HCT116 (cell line): ENCODE results near the gene LAMC3. TPM values are rescaled to one million over a fixed set of nuclear protein-coding genes. Genes with fewer than 3 reads are reported as not detected.

Source experiments
- ATAC-seq: fragments of 200-7000 bp; cut with Tn5 transposase; 2 replicates; pipeline ENCODE4 v1.9.1; 2020; ENCODE audit warnings: mild to moderate bottlenecking, moderate library complexity
- BruUV-seq: library from RNA; stranded (reverse); fragments of 400-500 nt; replicated peaks from 2 replicates; lab custom pipeline; 2021; lab: Mats Ljungman, UMichigan
- CTCF ChIA-PET: fragments of 300-600 bp; sonication (Branson Sonifier 250); formaldehyde crosslinking; loops from one replicate; lab custom pipeline; 2021; ENCODE audit warnings: antibody characterized with exemption; lab: Charles Lee
- POLR2A ChIA-PET: fragments of 300-600, 350-600 bp; sonication (Branson Sonifier 250); formaldehyde crosslinking; loops from one replicate; lab custom pipeline; 2021; ENCODE audit warnings: antibody characterized with exemption; lab: Charles Lee
- RAD21 ChIA-PET, 2 experiments: fragments of 300-600 bp; sonication (Branson Sonifier 250); formaldehyde crosslinking; loops; one replicate each; lab custom pipeline; 2023; ENCODE audit warnings: low total read pairs in 2 of 2; ENCODE audit not compliant: uncharacterized antibody in 2 of 2, unreplicated experiment in 2 of 2, low non-redundant PET in 1 of 2; lab: Charles Lee
- DNase-seq: peaks from one replicate; pipeline ENCODE4 v3.0.0-alpha.2; 2010; ENCODE audit warnings: low read depth, low spot score
- H2AFZ ChIP-seq: fragments of 200-600 bp; shearing (Covaris generic), sonication (generic); 2 replicates; pipeline ENCODE4 v1.6.1; 2017; ENCODE audit warnings: low read depth, mixed run types, mixed read lengths, antibody characterized with exemption, low read length; ENCODE audit not compliant: poor library complexity, severe bottlenecking
- H3K27ac ChIP-seq: 2 replicates; pipeline ENCODE4 v1.5.1; 2012; ENCODE audit warnings: low read depth, low read length
- H3K27me3 ChIP-seq: fragments of 200-600 bp; sonication (generic); 2 replicates; pipeline ENCODE4 v1.6.1; 2016; ENCODE audit warnings: mixed run types, low read length, mixed read lengths; ENCODE audit not compliant: insufficient read depth
- H3K36me3 ChIP-seq, 2 experiments: fragments of 200-500 bp in 1 of 2; fragments of 200-600 bp in 1 of 2; sonication (Bioruptor generic) in 1 of 2; sonication (generic) in 1 of 2; 2 replicates each; pipeline versions ENCODE4 v1.5.1 to v1.6.1; 2014 to 2016; ENCODE audit warnings: low read length in 2 of 2, inconsistent platforms in 1 of 2, mixed read lengths in 1 of 2, mixed run types in 1 of 2; ENCODE audit not compliant: insufficient read depth in 2 of 2, control insufficient read depth in 1 of 2
- H3K4me1 ChIP-seq, 2 experiments: fragments of 200-600 bp in 1 of 2; sonication (generic) in 1 of 2; 2 replicates each; pipeline versions ENCODE4 v1.5.1 to v1.6.1; 2012 to 2017; ENCODE audit warnings: low read length in 2 of 2, inconsistent platforms in 1 of 2, mild to moderate bottlenecking in 1 of 2, mixed read lengths in 1 of 2, mixed run types in 1 of 2, moderate library complexity in 1 of 2; ENCODE audit not compliant: insufficient read depth in 2 of 2, control insufficient read depth in 1 of 2
- H3K4me2 ChIP-seq: fragments of 200-600 bp; sonication (generic); 2 replicates; pipeline ENCODE4 v1.6.1; 2017; ENCODE audit warnings: mixed run types, low read length, mixed read lengths
- H3K4me3 ChIP-seq, 2 experiments: fragments of 200-600 bp in 1 of 2; sonication (generic) in 1 of 2; replicated peaks in 1 of 2; 2 replicates each; pipeline ENCODE4 v1.5.1; 2011 to 2016; ENCODE audit warnings: low read length in 2 of 2, control low read depth in 1 of 2, low read depth in 1 of 2, mild to moderate bottlenecking in 1 of 2, mixed read lengths in 1 of 2, mixed run types in 1 of 2
- H3K79me2 ChIP-seq: fragments of 200-600 bp; sonication (generic); 2 replicates; pipeline ENCODE4 v1.6.1; 2017; ENCODE audit warnings: mild to moderate bottlenecking, mixed run types, low read length, moderate library complexity, mixed read lengths; ENCODE audit not compliant: insufficient read depth
- H3K9ac ChIP-seq: fragments of 200-600 bp; sonication (generic); 2 replicates; pipeline ENCODE4 v1.6.1; 2016; ENCODE audit warnings: low read length, mixed read lengths
- H3K9me2 ChIP-seq: fragments of 200-600 bp; sonication (generic), shearing (Covaris generic); 2 replicates; pipeline ENCODE4 v1.6.1; 2017; ENCODE audit warnings: mixed run types, mild to moderate bottlenecking, moderate library complexity; ENCODE audit not compliant: insufficient read depth
- H3K9me3 ChIP-seq, 2 experiments: fragments of 200-500 bp in 1 of 2; fragments of 200-600 bp in 1 of 2; sonication (Bioruptor generic) in 1 of 2; sonication (generic) in 1 of 2; 2 replicates each; pipeline ENCODE4 v1.6.1; 2014 to 2017; ENCODE audit warnings: low read length in 2 of 2, mixed read lengths in 2 of 2, inconsistent platforms in 1 of 2, low read depth in 1 of 2, mild to moderate bottlenecking in 1 of 2, mixed run types in 1 of 2, moderate library complexity in 1 of 2; ENCODE audit not compliant: control insufficient read depth in 1 of 2, insufficient read depth in 1 of 2
- H4K20me1 ChIP-seq: fragments of 200-600 bp; sonication (generic), shearing (Covaris generic); 2 replicates; pipeline ENCODE4 v1.6.1; 2017; ENCODE audit warnings: mixed run types, mild to moderate bottlenecking, moderate library complexity; ENCODE audit not compliant: insufficient read depth
- EGR1 ChIP-seq: IDR thresholded peaks from 2 replicates; pipeline ENCODE4 v1.6.1; 2012; ENCODE audit warnings: low read depth
- POLR2AphosphoS5 ChIP-seq: IDR thresholded peaks from 2 replicates; pipeline ENCODE4 v1.6.1; 2011; ENCODE audit warnings: mild to moderate bottlenecking, low read depth, low read length, moderate library complexity
- TCF7L2 ChIP-seq: IDR thresholded peaks from 2 replicates; pipeline ENCODE4 v1.7.0; 2011; ENCODE audit warnings: borderline replicate concordance, inconsistent platforms; ENCODE audit not compliant: insufficient read depth, insufficient read length; ENCODE audit errors: extremely low read depth
- ZNF274 ChIP-seq: fragments of 200-500 bp; sonication (Bioruptor generic); IDR thresholded peaks from 2 replicates; pipeline ENCODE4 v1.6.1; 2014; ENCODE audit warnings: mild to moderate bottlenecking, low read depth, low read length, inconsistent platforms
- intact Hi-C: fragments of 100-400 bp; cut with micrococcal nuclease; formaldehyde crosslinking; loops from 2 replicates; pipeline ENCODE4 v1.10.0; 2022
- total RNA-seq: library from RNA; stranded (reverse); gene quantifications from one replicate; pipeline ENCODE4 v1.2.1, GENCODE V29; 2021; ENCODE audit not compliant: unreplicated experiment

LAMC3 gene
- total RNA-seq, 1 experiment from 2014 or later: 7.7 TPM

DNA sequence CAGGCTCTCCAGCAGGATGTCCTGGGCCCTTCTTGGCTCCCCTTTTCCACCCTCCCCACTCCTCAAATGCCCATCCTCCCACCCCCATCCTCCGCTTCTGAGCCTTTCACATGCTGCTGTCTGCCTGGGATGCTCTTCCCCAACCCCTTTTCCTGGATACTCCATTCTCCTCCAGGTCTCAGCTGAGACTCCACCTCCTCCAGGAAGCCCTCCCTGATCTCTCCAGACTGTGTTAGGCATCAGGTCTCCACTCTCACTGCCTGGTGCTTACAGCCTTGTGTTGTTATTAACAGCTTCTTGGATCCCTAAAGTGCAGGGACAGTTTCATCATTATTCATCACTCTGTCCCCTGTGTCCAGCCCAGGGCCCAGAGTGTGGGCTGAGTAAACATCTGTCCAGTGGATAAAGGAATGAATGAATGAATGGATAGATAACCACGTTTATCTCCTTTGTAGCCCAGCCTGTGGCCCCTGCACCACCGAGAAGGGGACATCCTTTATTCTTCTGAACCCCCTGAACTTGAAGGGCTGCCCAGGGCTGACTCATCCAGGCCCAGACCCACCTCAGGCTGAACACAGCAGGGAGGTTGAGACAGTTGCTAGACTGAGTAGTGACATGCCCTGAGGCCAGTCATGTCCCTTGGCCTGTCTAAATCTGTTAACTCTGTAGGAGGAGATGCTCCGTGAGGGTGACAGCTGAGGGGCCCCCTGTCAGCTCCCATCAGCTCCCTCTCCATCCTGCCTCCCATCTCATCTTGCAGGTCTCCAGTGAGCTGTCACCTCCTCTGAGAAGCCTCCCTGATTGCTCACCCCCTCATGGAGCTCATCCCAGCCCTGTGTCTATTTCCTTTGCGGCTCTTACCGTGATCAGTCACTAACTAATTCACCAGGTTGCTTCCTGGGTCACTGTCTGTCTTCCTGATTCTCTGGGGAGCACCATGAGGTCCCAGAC lies 14.6 kb upstream of the LAMC3 start:
- POLR2A ChIA-PET: no interaction called here
- no peaks in the 10 kb centered on the region for H3K27me3 ChIP-seq
- H4K20me1 ChIP-seq: no peaks in the 10 kb centered on the region
- no peak overlapping the region for H3K4me3 ChIP-seq
- H3K27ac ChIP-seq: no peak overlapping the region
- no peaks in the 10 kb centered on the region for H3K9me2 ChIP-seq
- H3K4me1 ChIP-seq: peaks cover 5 to 17% of the 10 kb centered on the region in 2 experiments; a peak in 3 of 4 replicates
- DNase-seq (no peak), ATAC-seq (no peak)
- no peaks in the 10 kb centered on the region for H3K36me3 ChIP-seq
- intact Hi-C loops: no loop called here
- H3K79me2 ChIP-seq: no peaks in the 10 kb centered on the region
- no peak overlapping the region for H3K4me2 ChIP-seq
- no peak overlapping the region for H3K9ac ChIP-seq
- H3K9me3 ChIP-seq: no peaks in the 10 kb centered on the region
- CTCF ChIA-PET: interaction anchor here (4.2 kb wide), 1 partner anchor 128 kb away, joined by 9 read pairs; no protein-coding TSS in a partner anchor
- no peak for TF ChIP-seq POLR2AphosphoS5
- RAD21 ChIA-PET: no interaction called here
- no peak overlapping the region for H2AFZ ChIP-seq
- BruUV-seq: no TSS peak

DNA sequence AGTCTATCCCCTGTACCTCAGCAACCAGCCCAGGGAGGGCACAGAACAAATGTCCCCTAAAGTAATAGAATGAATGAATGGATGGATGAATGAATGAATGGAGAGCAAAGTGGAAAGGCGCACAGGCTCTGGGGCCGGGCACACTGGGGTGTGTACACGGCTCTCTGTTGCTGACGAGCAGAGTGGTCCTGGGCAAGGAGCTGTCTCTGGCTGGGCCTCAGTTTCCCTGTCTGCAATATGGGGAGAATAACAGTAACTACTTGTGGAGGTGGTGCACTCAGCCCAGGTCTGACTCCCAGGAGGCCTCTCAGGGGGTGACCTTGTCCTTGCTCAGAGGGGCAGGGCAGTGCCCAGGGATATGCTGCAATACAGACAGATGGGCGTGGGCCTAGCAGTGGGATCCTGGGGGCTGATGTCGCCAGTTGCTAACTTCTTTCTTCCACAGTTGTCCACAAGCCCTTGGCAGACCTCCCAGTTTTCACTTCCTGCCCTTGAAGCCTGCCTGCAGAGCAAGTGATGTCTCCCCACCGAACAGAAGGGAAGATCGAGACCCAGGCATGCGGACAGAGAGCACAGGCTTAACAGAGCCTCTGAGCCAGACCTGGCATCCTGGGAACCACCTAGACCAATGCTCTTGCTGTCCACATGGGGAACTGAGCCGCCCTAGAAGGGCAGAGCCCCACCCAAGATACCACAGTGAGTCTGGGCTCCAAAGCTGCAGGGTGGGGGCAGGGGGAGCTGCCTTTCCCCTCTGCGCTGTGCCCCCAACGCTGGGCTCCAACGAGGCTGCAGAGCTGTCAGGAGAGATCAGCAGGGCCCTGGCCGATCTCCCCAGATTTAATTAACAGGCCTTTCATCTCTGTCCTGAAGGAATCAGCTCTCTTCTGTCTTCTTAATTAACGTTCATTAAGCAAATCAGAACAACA lies 13.6 kb upstream of the LAMC3 start:
- Histone ChIP-seq H3K4me1 (peaks cover 5 to 17% of the 10 kb centered on the region in 2 experiments; a peak in 3 of 4 replicates), H3K27me3 (no peaks in the 10 kb centered on the region), H2AFZ (no peak overlapping the region), H3K4me2 (peak overlapping the region; percentile 18; the same call in 1 of the 2 replicates), H3K27ac (no peak overlapping the region), H3K79me2 (no peaks in the 10 kb centered on the region), H3K9ac (no peak overlapping the region), H3K4me3 (no peak overlapping the region), H4K20me1 (no peaks in the 10 kb centered on the region), H3K9me2 (no peaks in the 10 kb centered on the region), H3K36me3 (no peaks in the 10 kb centered on the region), H3K9me3 (no peaks in the 10 kb centered on the region)
- no TSS peak for BruUV-seq
- DNase-seq: no peak
- ATAC-seq: peak; percentile 41; the same call in 1 of the 2 replicates
- POLR2A ChIA-PET: interaction anchor here (0.9 kb wide), 1 partner anchor 110 kb away, joined by 3 read pairs; no protein-coding TSS in a partner anchor
- intact Hi-C loops: no loop called here
- TF ChIP-seq EGR1: no peak
- TF ChIP-seq ZNF274: no peak
- no peak for TF ChIP-seq POLR2AphosphoS5
- peak; percentile 5 for TF ChIP-seq TCF7L2
- RAD21 ChIA-PET: interaction anchor here in 1 of 2 experiments (1.5 kb wide), 1 partner anchor 129 kb away, joined by 3 read pairs; no protein-coding TSS in a partner anchor
- CTCF ChIA-PET: interaction anchor here (4.2 kb wide), 1 partner anchor 128 kb away, joined by 9 read pairs; no protein-coding TSS in a partner anchor
